HUDEP-2 (cell line): ENCODE measurements around the gene FAM13A.

ENCODE experiments used
- DNase-seq, 76 experiments: peaks; one replicate each; lab custom pipeline; 2025; ENCODE audit not compliant: unreplicated experiment in 76 of 76; lab: John Stamatoyannopoulos, UW

The FAM13A gene

GRCh38 chr4:88696630-88697029 lies 360.4 kb downstream of the FAM13A start:
- no peak for DNase-seq

GRCh38 chr4:88693792-88694191 lies 363.2 kb downstream of the FAM13A start:
- no peak for DNase-seq

DNA sequence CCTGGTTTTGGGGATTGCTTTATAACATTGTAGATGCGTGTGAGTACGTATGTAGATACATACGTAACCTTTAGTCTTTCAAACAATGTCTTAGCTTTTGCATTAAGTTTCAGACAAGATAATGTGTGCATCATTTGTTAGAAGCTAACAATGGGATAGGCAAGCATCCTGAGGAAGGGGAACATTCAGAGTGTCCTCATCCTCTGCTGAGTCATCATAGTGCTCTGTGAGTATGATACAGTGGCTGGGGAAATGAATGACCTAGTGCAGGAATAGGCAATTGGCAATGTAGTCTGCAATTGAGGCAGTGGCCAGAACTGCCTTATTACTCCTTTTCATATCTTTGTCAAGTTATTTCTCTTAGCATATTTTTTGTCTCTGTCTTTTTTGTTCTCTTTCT lies 366.6 kb downstream of the FAM13A start:
- no peak for DNase-seq

GRCh38 chr4:88681209-88681608 lies 375.8 kb downstream of the FAM13A start:
- no peak for DNase-seq
